ENCODE measurements around the gene SNTG2. TPM values are rescaled to one million over a fixed set of nuclear protein-coding genes. Genes with fewer than 3 reads are reported as not detected.

The SNTG2 gene
- total RNA-seq, 1 donor from 2014 or later = 1.9 TPM

DNA sequence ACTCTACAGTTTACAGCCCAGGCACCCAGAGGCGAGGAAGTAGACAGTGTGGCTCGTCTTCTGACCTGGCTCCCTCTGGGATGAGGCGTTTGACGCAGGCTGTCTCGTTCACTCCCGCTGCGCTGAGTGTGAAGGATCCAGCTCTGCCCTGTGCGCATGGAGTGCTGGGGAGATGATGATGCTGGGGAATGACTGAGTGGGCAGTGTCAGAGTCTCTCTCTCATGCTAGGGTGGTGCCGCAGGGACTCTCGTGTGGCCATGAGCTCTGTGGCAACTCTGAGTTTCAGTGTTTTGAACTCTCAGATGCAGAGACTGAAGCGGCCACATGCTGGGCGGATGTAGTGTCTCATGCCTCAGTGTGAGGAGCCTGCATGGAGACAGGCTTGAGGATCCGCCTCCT lies 344.3 kb downstream of the SNTG2 start:
- no peaks in the 10 kb centered on the region for H3K36me3 ChIP-seq (ENCODE audit: insufficient read depth, low read length)
- H2AFZ ChIP-seq (ENCODE audit: low read depth, low read length) = no peak overlapping the region
- no peak overlapping the region for H3K9ac ChIP-seq (ENCODE audit: low read length)
- H3K79me2 ChIP-seq (ENCODE audit: insufficient read depth, low read length) = no peaks in the 10 kb centered on the region
- H3K27me3 ChIP-seq (ENCODE audit: insufficient read depth, low read length) = no peaks in the 10 kb centered on the region
- peaks cover 4% of the 10 kb centered on the region for H3K9me3 ChIP-seq (ENCODE audit: insufficient read depth, low read depth, low read length)
- Mint-ChIP-seq H3K27me3 (ENCODE audit: low read depth, unreplicated experiment) (peaks cover 11% of the 10 kb centered on the region), H3K9me3 (ENCODE audit: unreplicated experiment) (no peaks in the 10 kb centered on the region), H3K4me3 (ENCODE audit: unreplicated experiment) (no peak overlapping the region), H3K36me3 (ENCODE audit: low read depth, unreplicated experiment) (no peaks in the 10 kb centered on the region), H3K4me1 (ENCODE audit: low read depth, unreplicated experiment) (no peaks in the 10 kb centered on the region), H3K27ac (ENCODE audit: unreplicated experiment) (no peak overlapping the region)
- H3K27ac ChIP-seq (ENCODE audit: low read depth, low read length) = no peak overlapping the region
- no peak for TF ChIP-seq EZH2 (IDR thresholded peaks at IDR 0.05; ENCODE audit: insufficient read depth, low read length)
- TF ChIP-seq, protein P1, sequence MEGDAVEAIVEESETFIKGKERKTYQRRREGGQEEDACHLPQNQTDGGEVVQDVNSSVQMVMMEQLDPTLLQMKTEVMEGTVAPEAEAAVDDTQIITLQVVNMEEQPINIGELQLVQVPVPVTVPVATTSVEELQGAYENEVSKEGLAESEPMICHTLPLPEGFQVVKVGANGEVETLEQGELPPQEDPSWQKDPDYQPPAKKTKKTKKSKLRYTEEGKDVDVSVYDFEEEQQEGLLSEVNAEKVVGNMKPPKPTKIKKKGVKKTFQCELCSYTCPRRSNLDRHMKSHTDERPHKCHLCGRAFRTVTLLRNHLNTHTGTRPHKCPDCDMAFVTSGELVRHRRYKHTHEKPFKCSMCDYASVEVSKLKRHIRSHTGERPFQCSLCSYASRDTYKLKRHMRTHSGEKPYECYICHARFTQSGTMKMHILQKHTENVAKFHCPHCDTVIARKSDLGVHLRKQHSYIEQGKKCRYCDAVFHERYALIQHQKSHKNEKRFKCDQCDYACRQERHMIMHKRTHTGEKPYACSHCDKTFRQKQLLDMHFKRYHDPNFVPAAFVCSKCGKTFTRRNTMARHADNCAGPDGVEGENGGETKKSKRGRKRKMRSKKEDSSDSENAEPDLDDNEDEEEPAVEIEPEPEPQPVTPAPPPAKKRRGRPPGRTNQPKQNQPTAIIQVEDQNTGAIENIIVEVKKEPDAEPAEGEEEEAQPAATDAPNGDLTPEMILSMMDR (IDR thresholded peaks at IDR 0.05; ENCODE audit: insufficient read depth, low read depth, low read length) = no peak
- no peak overlapping the region for H3K4me3 ChIP-seq (ENCODE audit: insufficient read depth, low read depth, low read length)
- DNase-seq (ENCODE audit: low read depth) (no peak), FAIRE-seq (no peak)
- no peaks in the 10 kb centered on the region for H3K4me1 ChIP-seq (ENCODE audit: insufficient read depth, low read length)
- no peak overlapping the region for H3K4me2 ChIP-seq (ENCODE audit: low read length)
- H4K20me1 ChIP-seq (ENCODE audit: insufficient read depth, low read length) = no peaks in the 10 kb centered on the region

DNA sequence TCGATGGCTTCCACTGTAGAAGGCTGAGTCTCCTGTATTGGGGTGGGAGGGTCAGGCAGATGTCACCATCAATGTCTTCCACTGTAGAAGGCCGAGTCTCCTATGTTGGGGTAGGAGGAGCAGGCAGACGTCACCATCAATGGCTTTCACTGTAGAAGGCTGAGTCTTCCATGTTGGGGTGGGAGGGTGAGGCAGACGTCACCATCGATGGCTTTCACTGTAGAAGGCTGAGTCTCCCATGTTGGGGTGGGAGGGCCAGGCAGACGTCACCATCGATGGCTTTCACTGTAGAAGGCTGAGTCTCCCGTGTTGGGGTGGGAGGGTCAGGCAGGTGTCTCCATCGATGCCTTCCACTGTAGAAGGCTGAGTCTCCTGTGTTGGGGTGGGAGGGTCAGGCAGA lies 345.1 kb downstream of the SNTG2 start:
- peaks cover 15% of the 10 kb centered on the region for H3K27me3 Mint-ChIP-seq (ENCODE audit: low read depth, unreplicated experiment)
- Histone ChIP-seq H3K4me1 (ENCODE audit: insufficient read depth, low read length) (no peaks in the 10 kb centered on the region), H3K79me2 (ENCODE audit: insufficient read depth, low read length) (no peaks in the 10 kb centered on the region), H3K4me2 (ENCODE audit: low read length) (no peak overlapping the region), H3K27me3 (ENCODE audit: insufficient read depth, low read length) (no peaks in the 10 kb centered on the region), H3K9me3 (ENCODE audit: insufficient read depth, low read depth, low read length) (peaks cover 4% of the 10 kb centered on the region), H3K27ac (ENCODE audit: low read depth, low read length) (no peak overlapping the region), H2AFZ (ENCODE audit: low read depth, low read length) (no peak overlapping the region), H4K20me1 (ENCODE audit: insufficient read depth, low read length) (no peaks in the 10 kb centered on the region), H3K9ac (ENCODE audit: low read length) (no peak overlapping the region), H3K36me3 (ENCODE audit: insufficient read depth, low read length) (no peaks in the 10 kb centered on the region), H3K4me3 (ENCODE audit: insufficient read depth, low read depth, low read length) (no peak overlapping the region)
- FAIRE-seq (no peak), DNase-seq (ENCODE audit: low read depth) (no peak)
- no peaks in the 10 kb centered on the region for H3K4me1 Mint-ChIP-seq (ENCODE audit: low read depth, unreplicated experiment)
- no peaks in the 10 kb centered on the region for H3K9me3 Mint-ChIP-seq (ENCODE audit: unreplicated experiment)
- no peak for TF ChIP-seq EZH2 (IDR thresholded peaks at IDR 0.05; ENCODE audit: insufficient read depth, low read length)
- TF ChIP-seq, protein P1 (IDR thresholded peaks at IDR 0.05; ENCODE audit: insufficient read depth, low read depth, low read length) = no peak
- no peaks in the 10 kb centered on the region for H3K36me3 Mint-ChIP-seq (ENCODE audit: low read depth, unreplicated experiment)
- H3K27ac Mint-ChIP-seq (ENCODE audit: unreplicated experiment) = no peak overlapping the region
- H3K4me3 Mint-ChIP-seq (ENCODE audit: unreplicated experiment) = no peak overlapping the region

DNA sequence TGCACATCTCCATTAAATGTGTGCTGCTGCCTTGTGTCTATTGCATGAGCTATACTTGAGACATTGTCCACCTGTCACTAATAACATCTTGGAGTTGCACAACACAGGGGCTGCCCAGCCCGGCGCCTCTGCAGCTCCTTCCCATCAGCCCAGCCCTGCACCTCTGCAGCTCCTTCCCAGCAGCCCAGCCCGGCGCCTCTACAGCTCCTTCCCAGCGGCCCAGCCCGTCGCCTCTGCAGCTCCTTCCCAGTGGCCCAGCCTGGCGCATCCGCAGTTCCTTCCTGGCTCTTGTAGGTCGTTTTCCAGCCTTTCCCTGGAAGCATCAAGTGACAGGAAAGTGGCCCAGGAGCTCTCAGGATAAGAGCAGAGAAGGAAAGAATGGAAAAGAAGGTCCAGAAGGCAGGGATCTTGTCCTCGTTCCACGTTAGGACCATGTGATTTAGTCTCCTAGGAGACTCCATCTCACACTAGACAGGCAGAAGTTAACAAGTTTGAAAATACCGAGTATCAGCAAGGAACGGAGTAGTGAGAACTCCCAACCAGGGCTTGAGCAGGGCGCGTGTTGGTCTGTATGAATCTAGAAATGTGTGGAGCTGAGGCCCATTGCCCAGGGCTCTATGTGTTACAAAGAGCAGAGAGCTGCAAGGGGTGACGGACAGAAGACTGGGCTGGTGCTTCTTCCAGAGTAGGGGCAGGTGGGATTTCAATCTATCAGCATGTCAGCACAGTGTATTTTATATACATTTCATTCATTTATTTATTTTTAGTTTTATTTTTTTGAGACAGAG lies 346.9 kb downstream of the SNTG2 start:
- no peaks in the 10 kb centered on the region for H3K9me3 Mint-ChIP-seq (ENCODE audit: unreplicated experiment)
- no peak for DNase-seq (ENCODE audit: low read depth)
- Histone ChIP-seq H3K9ac (ENCODE audit: low read length) (no peak overlapping the region), H3K27ac (ENCODE audit: low read depth, low read length) (no peak overlapping the region), H3K27me3 (ENCODE audit: insufficient read depth, low read length) (no peaks in the 10 kb centered on the region), H3K79me2 (ENCODE audit: insufficient read depth, low read length) (no peaks in the 10 kb centered on the region), H3K4me3 (ENCODE audit: insufficient read depth, low read depth, low read length) (no peak overlapping the region), H3K4me2 (ENCODE audit: low read length) (no peak overlapping the region), H3K36me3 (ENCODE audit: insufficient read depth, low read length) (no peaks in the 10 kb centered on the region), H4K20me1 (ENCODE audit: insufficient read depth, low read length) (no peaks in the 10 kb centered on the region), H3K9me3 (ENCODE audit: insufficient read depth, low read depth, low read length) (peaks cover 4% of the 10 kb centered on the region), H2AFZ (ENCODE audit: low read depth, low read length) (no peak overlapping the region), H3K4me1 (ENCODE audit: insufficient read depth, low read length) (no peaks in the 10 kb centered on the region)
- H3K4me3 Mint-ChIP-seq (ENCODE audit: unreplicated experiment) = no peak overlapping the region
- H3K27ac Mint-ChIP-seq (ENCODE audit: unreplicated experiment) = no peak overlapping the region
- H3K27me3 Mint-ChIP-seq (ENCODE audit: low read depth, unreplicated experiment) = peaks cover 15% of the 10 kb centered on the region
- H3K36me3 Mint-ChIP-seq (ENCODE audit: low read depth, unreplicated experiment) = no peaks in the 10 kb centered on the region
- no peaks in the 10 kb centered on the region for H3K4me1 Mint-ChIP-seq (ENCODE audit: low read depth, unreplicated experiment)
- TF ChIP-seq, protein P1 (IDR thresholded peaks at IDR 0.05; ENCODE audit: insufficient read depth, low read depth, low read length) = no peak
- FAIRE-seq = no peak
